ENCODE measurements around the gene ZNF550.

ZNF550 gene

DNA sequence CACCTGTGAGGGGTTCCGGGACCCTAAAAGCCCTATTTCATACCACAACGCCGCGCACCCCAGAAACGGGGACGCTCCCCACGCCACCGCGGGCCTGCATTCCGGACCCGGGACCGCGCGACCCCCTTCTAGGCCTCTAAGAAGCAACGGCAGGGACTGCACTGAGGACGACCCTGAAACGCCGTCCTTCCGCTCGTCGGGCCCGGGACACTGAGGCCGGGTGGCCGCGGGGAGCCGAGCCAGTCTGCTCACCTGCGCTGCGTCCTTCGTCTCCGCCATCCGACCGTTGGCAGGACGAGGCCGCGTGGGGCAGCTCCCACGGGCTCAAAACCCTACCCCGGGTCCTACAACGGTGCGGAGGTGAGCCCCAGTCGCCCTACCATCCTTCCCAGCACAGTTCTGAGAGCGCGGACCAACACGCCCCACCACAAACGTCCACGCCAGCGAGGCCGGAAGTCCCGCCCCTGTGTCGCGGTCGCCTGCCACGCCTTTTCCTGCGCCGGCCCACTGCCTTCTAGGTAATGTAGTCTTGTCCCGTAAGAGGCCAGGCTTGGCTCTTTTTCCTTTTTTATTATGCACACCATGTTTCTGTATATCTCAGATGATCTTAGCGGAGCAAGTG, at the start of gene ZNF550:
Gene ZNF550 (minus strand): TSS at position 460 of the 622 bp plus-strand sequence. CDS start 181 bp downstream, at position 279.
- peak; percentile 96 for DNase-seq

DNA sequence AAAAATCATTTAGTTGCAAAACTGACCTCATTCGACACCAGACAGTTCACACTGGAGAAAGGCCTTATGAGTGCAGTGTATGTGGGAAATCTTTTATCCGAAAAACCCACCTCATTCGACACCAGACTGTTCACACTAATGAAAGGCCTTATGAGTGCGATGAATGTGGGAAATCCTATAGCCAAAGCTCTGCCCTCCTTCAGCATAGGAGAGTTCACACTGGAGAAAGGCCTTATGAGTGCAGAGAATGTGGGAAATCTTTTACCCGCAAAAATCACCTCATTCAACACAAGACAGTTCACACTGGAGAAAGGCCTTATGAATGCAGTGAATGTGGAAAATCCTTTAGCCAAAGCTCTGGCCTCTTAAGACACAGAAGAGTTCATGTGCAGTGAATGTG, 47.3 kb upstream of the ZNF550 start:
- DNase-seq = no peak

DNA sequence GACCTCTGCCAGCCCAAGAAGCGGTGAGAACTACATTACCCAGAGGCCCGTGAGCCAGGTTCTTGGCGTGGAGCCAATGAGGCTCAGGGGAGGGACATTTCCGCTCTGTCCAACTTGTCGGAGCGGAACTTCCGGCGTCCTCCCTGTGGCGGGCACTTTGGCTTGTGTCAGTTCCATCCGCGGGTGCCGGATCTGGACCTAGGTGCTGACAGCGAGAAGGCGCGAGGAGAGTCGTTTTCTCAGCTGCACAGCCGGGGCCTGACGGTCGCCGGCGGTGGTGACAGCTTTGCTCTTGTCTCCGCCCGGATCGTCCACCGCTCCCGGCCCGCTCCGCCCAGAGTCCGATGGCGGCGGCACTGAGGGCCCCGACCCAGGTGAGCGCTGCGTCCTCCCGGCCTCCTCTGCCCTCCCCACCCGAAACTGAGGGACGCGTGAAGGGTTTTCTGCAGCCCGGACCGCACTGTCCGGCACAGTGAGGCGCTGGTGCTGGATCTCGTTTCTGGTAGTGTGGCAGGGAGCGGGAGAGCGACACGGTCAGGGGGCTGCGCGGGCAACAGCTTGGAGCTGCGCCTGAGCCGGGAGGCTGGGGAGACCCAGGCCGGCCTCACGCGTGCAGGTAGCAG, 40.2 kb upstream of the ZNF550 start, which contains the start of gene ZNF530:
Gene ZNF530 (plus strand): TSS at position 125 of the 623 bp plus-strand sequence. CDS start 4,461 bp downstream, outside the sequence.
- peak; percentile 98 for DNase-seq

DNA sequence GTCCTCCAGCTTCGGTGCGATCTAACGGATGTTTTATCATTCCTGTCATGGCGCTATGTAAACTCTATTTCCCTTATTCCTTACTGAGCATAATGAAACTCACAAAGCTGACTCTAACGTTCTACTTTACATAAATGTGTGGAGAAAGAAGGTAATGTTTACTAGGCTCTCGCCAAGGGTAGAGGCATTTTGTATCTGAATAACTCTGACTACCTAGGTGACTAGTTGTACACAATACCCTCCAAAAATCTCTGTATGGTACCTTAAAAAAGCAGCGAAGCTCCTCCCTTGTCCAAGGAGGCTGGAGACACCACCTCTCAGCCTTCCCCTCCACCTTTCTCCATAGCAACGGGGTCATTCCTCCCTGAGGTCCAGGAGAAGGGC, 39.7 kb upstream of the ZNF550 start:
- DNase-seq = no peak

DNA sequence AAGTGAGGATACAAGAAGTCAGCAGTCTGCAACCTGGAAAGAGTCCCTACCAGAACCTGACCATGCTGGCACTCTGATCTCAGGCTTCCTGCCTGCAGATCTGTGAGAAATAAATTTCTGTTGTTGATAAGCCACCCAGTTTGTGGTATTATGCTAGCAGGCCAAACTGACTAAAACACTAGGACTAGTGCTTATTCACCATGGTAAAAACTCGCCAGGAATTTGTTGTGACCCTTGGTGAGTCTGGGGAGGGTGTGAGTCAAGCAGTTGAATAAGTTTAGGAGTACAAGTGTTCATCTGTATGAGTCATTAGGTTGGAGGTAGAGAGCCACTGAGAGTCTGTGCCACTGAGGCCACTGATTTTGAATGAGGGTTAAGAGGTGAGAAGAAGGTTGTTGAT, 27.9 kb upstream of the ZNF550 start:
- DNase-seq = no peak

DNA sequence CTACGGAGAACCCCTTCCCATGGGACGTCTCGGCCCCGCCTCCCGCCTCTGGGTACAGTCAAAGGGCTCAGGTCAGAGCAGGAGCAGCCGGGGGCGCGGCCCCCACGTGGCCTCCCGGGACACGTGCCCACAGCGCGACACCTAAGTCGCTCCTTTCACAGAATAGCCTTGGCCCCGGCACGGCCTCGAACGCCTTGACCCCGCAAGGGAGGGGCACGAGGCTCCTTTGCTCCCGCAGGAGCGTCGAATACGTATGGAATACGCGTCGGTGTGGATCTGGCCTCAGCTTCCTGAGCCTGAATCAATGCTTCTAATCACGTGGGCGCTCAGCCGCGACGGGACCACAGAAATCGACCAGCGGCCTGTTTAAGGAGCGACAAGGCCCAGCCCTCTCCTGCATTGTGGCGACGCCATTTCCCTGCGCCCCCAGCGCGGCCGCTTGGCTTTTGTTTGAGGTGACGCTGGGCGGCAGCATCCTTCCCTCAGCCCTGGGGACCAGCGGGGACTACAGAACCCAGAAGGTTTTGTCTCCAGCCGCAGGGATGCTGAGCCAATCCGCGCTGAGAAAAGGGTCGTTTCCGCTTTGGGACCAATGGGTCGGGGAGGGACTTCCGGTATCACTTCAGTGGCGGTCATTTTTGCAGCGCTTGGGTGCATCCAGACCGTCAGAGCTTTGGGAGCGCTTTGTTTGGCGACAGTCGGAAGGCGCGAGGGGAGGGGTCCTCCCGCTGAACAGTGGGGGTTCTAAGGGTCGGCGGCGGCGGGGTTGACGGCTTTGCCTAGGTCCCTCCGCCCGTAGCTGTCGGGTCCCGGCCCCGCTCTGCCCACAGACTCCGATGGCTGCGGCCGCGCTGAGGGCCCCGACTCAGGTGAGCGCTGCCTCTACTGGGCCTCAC, 24.1 kb upstream of the ZNF550 start, which contains the start of gene ZIK1:
Gene ZIK1 (plus strand): TSS at position 625 of the 896 bp plus-strand sequence. CDS start 212 bp downstream, at position 837.
- peak; percentile 98 for DNase-seq

DNA sequence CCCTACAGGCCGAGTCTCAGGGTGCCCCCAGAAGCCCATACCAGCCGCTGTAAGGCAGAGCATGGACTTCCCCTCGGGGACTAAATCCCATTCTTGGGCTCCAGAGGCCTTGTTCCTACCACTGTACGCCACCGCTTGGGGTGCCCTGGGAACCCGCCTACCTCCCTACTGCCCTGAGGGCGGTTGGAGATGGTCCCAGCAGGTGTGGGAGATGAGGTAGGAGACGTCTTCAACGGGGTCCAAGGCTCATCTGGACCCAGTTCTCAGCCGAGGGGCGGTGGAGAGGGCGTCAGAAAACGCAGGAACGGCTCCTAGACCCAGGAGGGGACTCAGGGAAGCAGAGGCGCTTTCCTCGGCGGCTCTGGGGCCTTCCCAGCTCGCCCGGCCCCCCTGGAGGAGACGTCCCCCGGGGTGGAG, 23.4 kb upstream of the ZNF550 start:
- DNase-seq = no peak

DNA sequence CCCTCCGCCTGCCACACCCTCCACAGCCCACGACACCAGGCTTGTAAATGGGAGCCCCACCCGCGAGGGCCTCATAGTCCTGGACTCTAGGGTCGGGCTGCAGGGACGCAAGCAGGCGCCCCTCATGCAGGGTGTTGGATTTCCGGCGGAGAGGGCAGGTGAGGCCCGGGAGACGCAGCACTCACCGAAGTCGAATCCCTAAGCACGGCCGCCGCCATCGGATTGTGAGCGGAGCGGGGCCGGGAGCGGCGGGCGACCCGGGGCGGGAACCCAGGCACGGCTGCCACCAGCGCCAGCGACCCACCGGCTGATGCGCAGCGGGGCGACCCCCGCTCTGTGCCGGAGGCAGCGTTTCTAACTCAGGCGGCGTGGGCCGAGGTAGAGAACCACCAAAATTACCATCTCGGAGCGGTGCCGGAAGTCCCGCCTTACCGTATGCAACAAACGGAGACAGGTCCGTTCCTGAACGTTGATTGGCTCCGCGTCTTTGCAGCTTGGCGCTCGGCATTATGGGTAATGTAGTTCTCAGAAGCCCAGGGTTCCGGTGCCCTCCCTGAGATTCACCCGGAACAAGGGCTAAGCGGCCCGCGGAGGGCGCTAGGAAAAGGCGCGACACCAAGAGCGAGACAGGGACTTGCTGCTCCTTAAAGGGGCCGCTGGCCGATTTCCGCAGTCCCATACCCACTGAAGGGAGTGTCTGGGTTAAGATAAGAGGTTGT, 19.0 kb upstream of the ZNF550 start, which contains the start of gene ZNF416:
Gene ZNF416 (minus strand): TSS at position 425 of the 719 bp plus-strand sequence. CDS start 207 bp downstream, at position 218.
- peak; percentile 100 for DNase-seq

DNA sequence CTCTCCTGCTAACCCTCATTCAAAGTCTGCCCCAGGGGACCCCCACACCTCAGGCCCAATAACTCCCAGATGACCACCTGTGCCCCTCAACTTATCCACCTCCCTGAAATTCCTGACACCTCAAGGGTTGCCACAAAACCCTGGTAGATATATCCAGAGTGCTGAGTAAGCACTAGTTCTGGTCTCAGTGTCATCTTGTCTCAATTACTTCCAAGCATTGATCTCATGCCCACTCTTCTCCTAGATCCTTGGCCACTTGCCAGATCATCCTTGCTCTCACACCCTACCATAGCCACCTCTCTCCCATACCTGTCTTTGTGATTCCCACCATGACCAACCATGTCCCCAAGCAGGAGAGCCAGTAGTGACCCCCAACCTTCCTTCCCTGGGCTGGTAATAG, 17.0 kb upstream of the ZNF550 start:
- DNase-seq = no peak

DNA sequence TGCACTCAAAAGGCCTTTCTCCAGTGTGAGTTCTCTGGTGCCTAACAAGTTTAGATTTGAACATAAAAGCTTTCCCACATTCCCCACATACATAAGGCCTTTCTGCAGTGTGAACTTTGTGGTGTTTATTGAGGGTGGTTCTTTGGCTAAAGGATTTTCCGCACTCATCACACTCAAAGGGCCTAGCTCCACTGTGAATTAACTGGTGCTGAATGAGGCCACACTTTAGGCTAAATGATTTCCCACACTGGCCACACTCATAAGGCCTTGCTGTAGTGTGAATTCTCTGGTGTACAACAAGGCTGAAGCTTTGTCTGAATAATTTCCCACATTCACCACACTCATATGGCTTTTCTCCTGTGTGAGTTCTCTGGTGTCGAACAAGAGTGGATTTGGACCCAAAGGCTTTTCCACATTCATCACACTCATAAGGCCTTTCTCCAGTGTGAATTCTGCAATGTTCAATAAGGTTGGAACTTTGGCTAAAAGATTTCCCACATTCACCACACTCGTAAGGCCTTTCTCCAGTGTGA, 12.8 kb upstream of the ZNF550 start:
- peak; percentile 18 for DNase-seq

DNA sequence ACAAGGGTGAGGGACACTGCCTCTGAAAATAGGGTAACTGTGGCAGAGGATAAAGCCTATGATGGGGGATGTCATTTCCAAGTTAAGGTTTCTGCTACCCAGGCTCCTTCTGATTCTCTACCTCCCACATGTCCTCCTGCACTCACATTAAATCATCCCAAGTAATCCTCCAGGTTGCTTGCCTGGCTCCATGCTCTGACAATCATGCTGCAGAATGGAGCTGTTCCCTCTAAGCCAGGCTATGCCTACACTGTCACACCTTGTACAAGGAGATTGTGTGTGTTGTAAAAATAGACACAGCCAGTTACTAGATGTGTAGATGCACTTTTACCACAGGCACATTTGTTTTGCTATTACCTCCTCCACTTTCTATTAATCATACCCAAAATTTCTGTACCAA, 11.0 kb upstream of the ZNF550 start:
- no peak for DNase-seq

DNA sequence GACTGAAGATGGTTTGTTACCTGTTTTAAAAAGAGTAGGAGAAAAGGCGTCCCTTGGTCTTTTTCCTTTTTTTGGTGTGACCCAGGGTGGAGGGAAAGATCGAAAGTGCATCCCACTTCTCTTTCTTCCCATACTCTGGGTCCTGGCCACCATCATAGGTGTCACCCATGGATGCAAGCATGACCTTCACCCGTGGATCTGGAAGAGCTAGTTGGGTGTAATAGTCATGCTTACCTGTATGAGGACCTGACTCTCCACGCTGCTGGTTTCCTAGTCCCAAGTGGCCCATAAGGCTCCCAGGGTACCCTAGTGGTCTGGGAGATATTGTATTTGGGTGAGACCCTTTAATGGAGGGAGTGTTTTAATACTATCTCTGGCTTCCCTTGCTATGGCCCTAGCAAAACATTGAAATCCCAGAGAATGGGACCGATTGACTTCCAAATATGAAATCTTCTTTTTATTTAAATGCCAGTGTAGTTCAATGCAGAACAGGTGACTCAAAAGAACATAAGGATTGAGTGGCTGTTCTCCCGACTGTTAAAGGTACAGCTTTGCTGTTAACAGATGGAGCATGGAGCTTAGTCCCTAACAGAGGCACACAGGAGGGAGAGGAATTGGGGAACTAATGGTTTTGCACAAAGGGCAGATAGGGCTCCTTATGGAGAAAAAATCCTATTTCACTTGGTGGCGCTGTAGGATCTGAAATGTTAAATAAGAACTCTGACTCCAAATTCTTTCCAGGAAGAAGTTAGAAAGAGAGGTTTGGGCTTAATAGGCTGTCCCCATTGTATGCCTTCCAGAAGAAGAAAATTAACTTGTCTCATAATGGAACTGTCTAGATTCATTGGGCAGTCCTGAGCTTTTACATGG, 7.0 kb upstream of the ZNF550 start:
- peak; percentile 39 for DNase-seq

DNA sequence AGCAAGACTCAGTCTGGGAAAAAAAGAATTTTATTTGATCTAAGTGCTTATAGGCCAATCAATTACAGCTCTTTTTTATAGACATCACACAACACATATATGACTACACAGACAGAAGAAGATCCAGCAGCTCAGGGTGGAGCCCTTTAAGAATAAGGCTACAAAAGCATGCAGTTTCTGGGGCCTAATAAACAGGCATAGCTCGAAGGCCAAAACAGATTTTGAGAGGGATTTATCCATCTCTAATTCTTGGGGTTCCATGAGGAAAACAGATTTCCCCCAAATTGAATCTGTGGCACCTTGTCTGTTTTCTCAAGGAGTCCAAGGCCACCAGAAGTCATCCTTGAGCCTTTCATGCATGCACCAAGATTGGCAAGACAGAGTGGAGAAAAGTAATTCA, 3.9 kb upstream of the ZNF550 start:
- DNase-seq = no peak

DNA sequence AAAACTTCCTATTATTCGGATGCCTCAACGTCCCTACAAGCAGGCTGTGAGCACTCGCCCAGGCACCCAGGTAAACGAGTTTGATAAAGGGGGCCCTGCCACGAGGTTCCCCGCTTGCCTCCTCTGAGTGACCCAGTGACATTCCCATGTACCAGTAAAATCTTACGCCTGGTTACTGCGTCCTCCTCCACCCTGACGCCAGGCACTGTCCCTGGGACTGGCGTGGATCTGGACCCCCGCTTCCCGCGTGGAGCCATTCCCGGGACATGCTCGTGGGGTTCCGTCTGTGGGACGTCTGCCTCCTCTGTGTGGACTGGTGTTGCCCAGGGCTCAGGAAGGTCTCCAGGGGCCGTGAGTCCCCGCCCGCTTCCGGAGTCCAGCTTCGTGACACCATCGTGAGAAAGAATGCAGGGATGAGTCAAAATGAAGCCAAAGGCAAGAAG, 407 bp upstream of the ZNF550 start:
- peak; percentile 13 for DNase-seq

DNA sequence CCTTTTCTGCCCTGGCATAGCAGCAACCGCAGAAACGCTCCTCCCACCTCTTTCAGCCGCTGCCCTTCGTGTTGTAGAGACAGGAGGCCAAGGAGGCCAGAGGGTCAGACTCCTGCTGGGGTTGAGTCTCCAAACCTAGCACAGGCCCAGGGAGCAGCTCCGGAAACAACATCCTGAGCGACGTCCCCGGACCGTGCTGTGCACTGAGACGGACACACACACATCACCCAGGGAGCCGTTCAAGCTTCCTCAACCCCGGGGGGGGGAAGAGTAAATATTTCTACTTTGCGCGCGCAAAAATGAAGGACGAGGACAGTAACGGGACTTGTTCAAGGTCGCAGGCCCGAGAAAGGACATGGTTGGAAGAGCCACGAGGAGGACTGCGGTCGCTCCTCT, 657 bp downstream of the ZNF550 start:
- DNase-seq = peak; percentile 62

DNA sequence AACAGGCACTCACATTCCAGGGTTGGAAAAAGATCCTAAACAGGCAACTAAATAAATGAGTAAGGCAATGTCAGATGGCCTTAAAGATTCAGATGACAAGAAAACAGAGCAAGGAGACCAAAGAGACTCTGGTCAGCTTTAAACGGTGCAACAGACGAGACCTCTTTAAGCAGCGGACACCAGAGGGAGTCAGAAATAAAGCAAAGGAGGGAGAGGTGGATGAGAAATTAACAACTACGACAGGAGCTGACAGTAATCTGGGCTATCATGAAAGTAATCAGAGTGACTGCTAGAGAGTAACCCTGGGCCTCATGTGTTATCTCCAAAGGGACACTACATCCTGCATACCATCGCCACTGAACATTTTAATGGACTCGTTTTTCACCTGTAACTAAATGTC, 1.1 kb downstream of the ZNF550 start:
- peak; percentile 48 for DNase-seq

DNA sequence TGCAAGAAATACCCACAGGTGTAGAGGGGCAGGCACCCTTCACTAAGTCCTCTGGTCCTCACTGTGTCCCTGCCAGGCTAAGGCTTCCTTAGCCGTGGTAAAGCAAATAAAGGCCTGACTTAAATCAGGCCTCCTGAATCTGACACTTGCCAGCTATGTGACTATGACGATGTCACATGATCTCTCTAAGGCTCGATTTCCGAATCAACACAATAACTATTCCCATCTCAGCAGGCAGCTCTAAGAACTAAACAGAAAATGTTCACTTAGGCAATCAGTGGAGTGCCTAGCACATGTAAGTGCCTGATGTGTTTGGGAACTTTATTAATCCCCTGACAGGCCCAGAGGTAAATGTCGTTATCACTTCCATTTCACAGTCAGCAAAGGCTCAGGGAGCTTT, 2.0 kb downstream of the ZNF550 start:
- no peak for DNase-seq

DNA sequence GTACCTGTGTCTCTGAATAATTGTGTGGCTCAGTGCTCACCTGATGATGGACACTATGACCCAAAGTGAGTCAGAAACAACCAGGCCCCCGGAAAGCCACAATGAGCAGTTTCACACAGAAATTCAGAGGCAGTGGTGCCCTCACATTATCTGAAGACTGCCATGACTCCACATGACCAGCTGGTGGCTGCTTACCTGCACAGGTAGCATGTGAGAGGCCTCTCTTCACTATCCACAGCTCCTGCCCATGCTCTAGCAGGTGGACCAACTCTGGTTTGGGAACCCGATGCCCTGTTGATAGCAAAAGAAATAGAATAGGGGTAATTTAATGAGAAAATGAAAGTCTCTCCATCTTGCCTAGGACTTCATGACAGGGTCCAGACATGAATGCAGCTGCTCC, 7.2 kb downstream of the ZNF550 start:
- no peak for DNase-seq

DNA sequence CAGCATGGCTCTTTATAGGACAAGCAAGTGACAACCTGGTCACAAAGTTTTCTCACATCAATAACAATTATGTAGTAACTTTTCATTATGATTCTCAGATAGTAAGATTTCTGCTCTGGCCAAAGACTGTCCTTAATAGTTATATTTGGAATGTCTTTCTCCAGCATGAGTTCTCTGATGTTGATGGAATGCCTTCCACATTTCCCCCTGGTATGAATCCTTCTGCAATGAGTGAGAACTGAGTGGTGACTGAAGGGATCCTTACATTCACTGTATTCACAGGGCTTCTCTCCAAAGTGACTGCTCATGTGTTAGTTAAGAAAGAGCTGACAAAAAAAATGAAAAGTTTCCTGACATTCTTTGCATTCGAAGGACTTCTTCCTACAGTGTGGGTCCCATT, 13.2 kb downstream of the ZNF550 start:
- no peak for DNase-seq

DNA sequence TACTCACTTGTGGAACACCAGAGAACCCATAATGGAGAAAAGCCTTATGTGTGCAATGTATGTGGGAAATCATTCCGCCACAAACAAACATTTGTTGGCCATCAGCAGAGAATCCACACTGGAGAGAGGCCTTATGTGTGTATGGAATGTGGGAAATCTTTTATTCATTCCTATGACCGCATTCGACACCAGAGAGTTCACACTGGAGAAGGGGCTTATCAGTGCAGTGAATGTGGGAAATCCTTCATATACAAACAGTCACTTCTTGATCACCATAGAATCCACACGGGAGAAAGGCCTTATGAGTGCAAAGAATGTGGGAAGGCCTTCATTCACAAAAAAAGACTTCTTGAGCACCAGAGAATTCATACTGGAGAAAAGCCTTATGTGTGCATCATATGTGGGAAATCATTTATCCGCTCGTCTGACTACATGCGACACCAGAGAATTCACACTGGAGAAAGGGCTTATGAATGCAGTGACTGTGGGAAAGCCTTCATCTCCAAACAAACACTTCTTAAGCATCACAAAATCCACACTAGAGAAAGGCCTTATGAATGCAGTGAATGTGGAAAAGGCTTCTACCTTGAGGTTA, 21.6 kb downstream of the ZNF550 start:
- DNase-seq = no peak

All from hematopoietic multipotent progenitor cell treated with erythropoietin and hydrocortisone succinate and interleukin-3 and kit ligand, for 6 days (in vitro differentiated cells).